UCSD-AML1 (cell line): Measurements from ENCODE around the gene BLID.

Experiments used
- DNase-seq: peaks from one replicate; lab custom pipeline; 2025; ENCODE audit not compliant: unreplicated experiment; lab: John Stamatoyannopoulos, UW

Gene BLID

GRCh38 chr11:122140500-122140899 is 24.5 kb upstream of the BLID start:
- DNase-seq: no peak

- DNase-seq: no peak
Measured at GRCh38 chr11:122139595-122139866, 23.5 kb upstream of the BLID start.

- no peak for DNase-seq
Measured at GRCh38 chr11:122138744-122139594, 23.0 kb upstream of the BLID start.

GRCh38 chr11:122137078-122137793 is 21.2 kb upstream of the BLID start:
- DNase-seq: no peak

- no peak for DNase-seq
Measured at GRCh38 chr11:122131126-122131525, 15.1 kb upstream of the BLID start.

GRCh38 chr11:122128146-122128545 is 12.1 kb upstream of the BLID start:
- DNase-seq: no peak

GRCh38 chr11:122127020-122127419 is 11.0 kb upstream of the BLID start:
- DNase-seq: no peak

- DNase-seq: no peak
Measured at GRCh38 chr11:122126024-122126688, 10.1 kb upstream of the BLID start.

GRCh38 chr11:122123263-122123929 is 7.4 kb upstream of the BLID start:
- DNase-seq: no peak

- DNase-seq: no peak
Measured at GRCh38 chr11:122122179-122122578, 6.2 kb upstream of the BLID start.

- DNase-seq: no peak
Measured at GRCh38 chr11:122120096-122120495, 4.1 kb upstream of the BLID start.

GRCh38 chr11:122116591-122116990 is 576 bp upstream of the BLID start:
- DNase-seq: no peak

GRCh38 chr11:122114976-122115375 is 1.0 kb downstream of the BLID start:
- DNase-seq: no peak

- DNase-seq: no peak
Measured at GRCh38 chr11:122113836-122114825, 1.9 kb downstream of the BLID start.

GRCh38 chr11:122112470-122113365 is 3.3 kb downstream of the BLID start:
- no peak for DNase-seq

GRCh38 chr11:122109932-122110331 is 6.1 kb downstream of the BLID start:
- DNase-seq: no peak

- DNase-seq: no peak
Measured at GRCh38 chr11:122108828-122109227, 7.2 kb downstream of the BLID start.

- DNase-seq: no peak
Measured at GRCh38 chr11:122108192-122108799, 7.7 kb downstream of the BLID start.

GRCh38 chr11:122107566-122107965 is 8.4 kb downstream of the BLID start:
- DNase-seq: no peak
